HFF-Myc (cell line): ENCODE results near the gene SFT2D3.

Experiments used
- DNase-seq: peaks from one replicate; pipeline ENCODE4 v3.0.0-alpha.2; 2011; ENCODE audit warnings: low read depth; ENCODE audit errors: extremely low read depth
- H3K4me3 ChIP-seq: replicated peaks from 2 replicates; pipeline ENCODE4 v1.5.1; 2011; ENCODE audit warnings: low read depth, mild to moderate bottlenecking, control low read depth, low read length
- TF ChIP-seq, protein P1 (sequence below): IDR thresholded peaks from 2 replicates; pipeline ENCODE4 v1.5.1; 2012; ENCODE audit warnings: mild to moderate bottlenecking, low read depth, low read length, control low read depth; ENCODE audit errors: missing control alignments

The SFT2D3 gene, protein sequence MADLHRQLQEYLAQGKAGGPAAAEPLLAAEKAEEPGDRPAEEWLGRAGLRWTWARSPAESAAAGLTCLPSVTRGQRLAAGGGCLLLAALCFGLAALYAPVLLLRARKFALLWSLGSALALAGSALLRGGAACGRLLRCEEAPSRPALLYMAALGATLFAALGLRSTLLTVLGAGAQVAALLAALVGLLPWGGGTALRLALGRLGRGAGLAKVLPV

DNA sequence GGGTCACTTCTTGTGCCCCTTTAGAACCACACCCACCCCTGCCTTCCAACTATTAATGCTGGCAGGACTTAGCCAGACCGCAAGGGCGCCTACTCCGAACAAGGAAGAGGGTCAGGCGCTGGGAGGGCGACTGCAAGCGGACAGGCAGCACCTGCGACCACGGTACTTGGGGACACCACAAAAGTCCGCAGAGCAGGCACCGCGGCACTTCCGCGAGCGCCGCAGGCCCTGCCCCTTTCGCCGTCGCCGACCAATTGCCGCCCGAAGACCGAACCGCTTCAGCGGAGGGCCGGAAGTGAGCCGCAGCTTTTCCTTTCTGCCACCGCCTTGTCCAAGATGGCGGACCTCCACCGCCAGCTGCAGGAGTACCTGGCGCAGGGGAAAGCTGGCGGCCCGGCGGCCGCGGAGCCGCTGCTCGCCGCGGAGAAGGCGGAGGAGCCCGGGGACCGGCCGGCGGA, at the start of gene SFT2D3:
Gene SFT2D3 (plus strand): TSS at position 305 of the 458 bp plus-strand sequence. CDS start 32 bp downstream, at position 337.
- peak; percentile 51 for DNase-seq
- TF ChIP-seq, protein P1, sequence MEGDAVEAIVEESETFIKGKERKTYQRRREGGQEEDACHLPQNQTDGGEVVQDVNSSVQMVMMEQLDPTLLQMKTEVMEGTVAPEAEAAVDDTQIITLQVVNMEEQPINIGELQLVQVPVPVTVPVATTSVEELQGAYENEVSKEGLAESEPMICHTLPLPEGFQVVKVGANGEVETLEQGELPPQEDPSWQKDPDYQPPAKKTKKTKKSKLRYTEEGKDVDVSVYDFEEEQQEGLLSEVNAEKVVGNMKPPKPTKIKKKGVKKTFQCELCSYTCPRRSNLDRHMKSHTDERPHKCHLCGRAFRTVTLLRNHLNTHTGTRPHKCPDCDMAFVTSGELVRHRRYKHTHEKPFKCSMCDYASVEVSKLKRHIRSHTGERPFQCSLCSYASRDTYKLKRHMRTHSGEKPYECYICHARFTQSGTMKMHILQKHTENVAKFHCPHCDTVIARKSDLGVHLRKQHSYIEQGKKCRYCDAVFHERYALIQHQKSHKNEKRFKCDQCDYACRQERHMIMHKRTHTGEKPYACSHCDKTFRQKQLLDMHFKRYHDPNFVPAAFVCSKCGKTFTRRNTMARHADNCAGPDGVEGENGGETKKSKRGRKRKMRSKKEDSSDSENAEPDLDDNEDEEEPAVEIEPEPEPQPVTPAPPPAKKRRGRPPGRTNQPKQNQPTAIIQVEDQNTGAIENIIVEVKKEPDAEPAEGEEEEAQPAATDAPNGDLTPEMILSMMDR, result no peak
- H3K4me3 ChIP-seq, result peak within 1 kb of the TSS; percentile 55

- TF ChIP-seq, protein P1, result no peak
- DNase-seq, result no peak
- no peak overlapping the region for H3K4me3 ChIP-seq
Measured at GRCh38 chr2:127651971-127652550, 49.2 kb upstream of the SFT2D3 start.

DNA sequence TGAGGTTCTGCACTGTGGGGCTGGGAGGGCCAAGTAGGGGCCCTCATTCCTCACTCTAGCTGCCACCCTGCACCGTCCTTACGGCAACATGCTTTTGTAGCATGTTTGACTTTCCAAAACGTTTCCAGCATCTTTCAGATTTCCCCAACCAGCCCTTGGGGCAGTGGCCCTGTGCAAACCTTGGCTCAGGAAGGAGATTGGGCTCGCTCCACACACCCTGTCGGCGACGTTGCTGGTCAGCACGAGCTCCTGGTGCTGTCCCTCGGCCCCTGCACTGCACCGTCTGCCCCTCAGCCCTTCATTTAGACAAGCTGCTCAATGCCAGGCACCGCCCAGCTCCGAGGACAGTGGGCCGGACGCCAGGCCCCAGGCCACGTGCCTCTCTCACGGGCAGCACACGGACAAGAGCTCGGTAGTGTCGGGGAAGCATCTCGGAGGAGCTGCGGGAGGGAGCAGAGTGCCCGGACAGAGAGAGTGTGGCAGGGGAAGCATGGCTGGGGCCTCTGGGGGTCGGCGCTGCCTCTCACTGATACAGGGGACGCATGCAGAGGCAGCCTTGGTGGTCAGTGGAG, 48.4 kb upstream of the SFT2D3 start:
- no peak for DNase-seq
- no peak overlapping the region for H3K4me3 ChIP-seq
- TF ChIP-seq, protein P1, result no peak

GRCh38 chr2:127653421-127654083, 47.7 kb upstream of the SFT2D3 start:
- DNase-seq, result no peak
- H3K4me3 ChIP-seq, result no peak overlapping the region
- TF ChIP-seq, protein P1, result no peak

- TF ChIP-seq, protein P1, result no peak
- no peak overlapping the region for H3K4me3 ChIP-seq
- no peak for DNase-seq
Measured at GRCh38 chr2:127654084-127654837, 47.0 kb upstream of the SFT2D3 start.

DNA sequence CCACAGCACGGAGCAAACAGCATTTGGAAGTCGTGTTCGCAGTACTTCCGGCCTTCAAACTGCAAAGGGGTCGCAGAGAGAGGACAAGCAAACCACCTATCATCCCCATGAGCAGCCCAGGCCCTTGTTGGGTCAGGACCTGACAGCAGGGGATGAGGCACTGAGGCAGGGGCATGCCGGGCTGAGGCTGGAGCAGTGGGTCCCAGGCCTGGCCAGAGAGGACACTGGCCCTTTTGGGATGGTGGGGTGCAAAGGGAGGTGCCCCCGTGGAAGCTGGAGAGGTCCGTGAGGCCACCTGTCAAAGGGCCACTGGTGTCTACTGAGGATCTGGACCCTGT, 46.5 kb upstream of the SFT2D3 start:
- TF ChIP-seq, protein P1, result no peak
- DNase-seq, result no peak
- no peak overlapping the region for H3K4me3 ChIP-seq
